HepG2 (cell line): ENCODE data around the gene TEX261. TPM values are rescaled to one million over a fixed set of nuclear protein-coding genes. Genes with fewer than 3 reads are reported as not detected.

Source experiments
- ATAC-seq: fragments of 200-7000 bp; cut with Tn5 transposase; 3 replicates; pipeline ENCODE4 v1.9.1; 2020; ENCODE audit warnings: mild to moderate bottlenecking, moderate library complexity
- BruUV-seq: library from RNA; stranded (reverse); fragments of 400-500 nt; replicated peaks from 2 replicates; lab custom pipeline; 2021; lab: Mats Ljungman, UMichigan
- CTCF ChIA-PET: fragments of 300-600 bp; formaldehyde crosslinking; extraction: SDS; loops from one replicate; lab custom pipeline; 2021; ENCODE audit warnings: low total read pairs, inconsistent platforms, low intra/inter-chr PET ratio; lab: Yijun Ruan, JAX
- POLR2A ChIA-PET: fragments of 350-600 bp; sonication (Branson Sonifier 250); formaldehyde crosslinking; loops from one replicate; lab custom pipeline; 2020; ENCODE audit warnings: antibody characterized with exemption, inconsistent platforms; lab: Yijun Ruan, JAX
- DNase-seq: peaks from one replicate; pipeline ENCODE4 v3.0.0-alpha.2; 2015; ENCODE audit warnings: low spot score
- FAIRE-seq: peaks from 3 replicates; lab custom pipeline; 2011; peaks lifted over from hg19 to GRCh38; lab: Jason Lieb, UNC
- H2AFZ ChIP-seq: one replicate; pipeline ENCODE4 v1.6.1; 2011; ENCODE audit warnings: low read length, inconsistent platforms
- H3K27ac ChIP-seq: fragments of 300-600 bp; 3 replicates; pipeline ENCODE4 v1.8.0; 2011; ENCODE audit warnings: mixed run types, mild to moderate bottlenecking, mixed read lengths, low read length, inconsistent platforms; ENCODE audit not compliant: insufficient read depth; ENCODE audit errors: extremely low read length
- H3K27me3 ChIP-seq, 2 experiments: fragments of 200-600 bp in 1 of 2; 2 replicates in 1 of 2; 3 replicates in 1 of 2; pipeline versions ENCODE4 v1.6.0 to v1.8.0; 2011; ENCODE audit warnings: low read length in 2 of 2, mild to moderate bottlenecking in 2 of 2, moderate library complexity in 2 of 2, inconsistent platforms in 1 of 2; ENCODE audit not compliant: insufficient read depth in 2 of 2, control insufficient read depth in 1 of 2
- H3K36me3 ChIP-seq, 2 experiments: fragments of 200-600 bp in 1 of 2; replicated peaks in 1 of 2; 2 replicates in 1 of 2; 3 replicates in 1 of 2; pipeline versions ENCODE4 v1.5.1 to v1.8.0; 2011; ENCODE audit warnings: low read length in 2 of 2, inconsistent platforms in 1 of 2; ENCODE audit not compliant: insufficient read depth in 2 of 2, control insufficient read depth in 1 of 2
- H3K4me1 ChIP-seq: 2 replicates; pipeline ENCODE4 v1.5.1; 2012; ENCODE audit warnings: low read length, inconsistent platforms; ENCODE audit not compliant: insufficient read depth
- H3K4me2 ChIP-seq: 2 replicates; pipeline ENCODE4 v1.6.0; 2011; ENCODE audit warnings: low read depth, low read length, inconsistent platforms
- H3K4me3 ChIP-seq, 3 experiments: fragments of 200-600 bp in 1 of 3; sonication (generic), shearing (Covaris generic) in 1 of 3; replicated peaks in 1 of 3; 2 replicates each; pipeline ENCODE4 v1.5.1; 2011 to 2016; ENCODE audit warnings: low read length in 3 of 3, inconsistent platforms in 2 of 3, low read depth in 2 of 3, mild to moderate bottlenecking in 2 of 3, control low read depth in 1 of 3, mixed read lengths in 1 of 3; ENCODE audit not compliant: insufficient read depth in 1 of 3
- H3K79me2 ChIP-seq: one replicate; pipeline ENCODE4 v1.6.1; 2011; ENCODE audit warnings: low read length, inconsistent platforms; ENCODE audit not compliant: insufficient read depth
- H3K9ac ChIP-seq: 2 replicates; pipeline ENCODE4 v1.6.0; 2011; ENCODE audit warnings: mild to moderate bottlenecking, low read depth, low read length, inconsistent platforms; ENCODE audit not compliant: insufficient read depth
- H3K9me3 ChIP-seq: 2 replicates; pipeline ENCODE4 v1.5.1; 2012; ENCODE audit warnings: mild to moderate bottlenecking, low read length
- H4K20me1 ChIP-seq: 2 replicates; pipeline ENCODE4 v1.6.0; 2011; ENCODE audit warnings: inconsistent platforms, mild to moderate bottlenecking, low read length, moderate library complexity; ENCODE audit not compliant: insufficient read depth
- ATF6 ChIP-seq: sonication (generic); formaldehyde crosslinking; conservative IDR thresholded peaks from 2 replicates; pipeline ENCODE4 v1.4.0; 2020; ENCODE audit warnings: missing genetic modification reagents
- GZF1 ChIP-seq: sonication (generic); formaldehyde crosslinking; IDR thresholded peaks from 2 replicates; pipeline ENCODE4 v1.5.1; 2020; ENCODE audit warnings: mild to moderate bottlenecking, missing genetic modification reagents
- HMGXB4 ChIP-seq, 2 experiments: sonication (generic) in 1 of 2; formaldehyde crosslinking in 1 of 2; IDR thresholded peaks; 2 replicates each; pipeline versions ENCODE4 v1.4.0 to v1.6.1; 2018 to 2020; ENCODE audit warnings: missing genetic modification reagents in 2 of 2, borderline replicate concordance in 1 of 2, low read depth in 1 of 2, mild to moderate bottlenecking in 1 of 2, missing biosample characterization in 1 of 2
- HOXA7 ChIP-seq: sonication (generic); formaldehyde crosslinking; IDR thresholded peaks from 2 replicates; pipeline ENCODE4 v1.8.1; 2022; ENCODE audit warnings: mild to moderate bottlenecking, missing genetic modification reagents, moderate library complexity
- IKZF4 ChIP-seq: sonication (generic); formaldehyde crosslinking; IDR thresholded peaks from 2 replicates; pipeline ENCODE4 v1.5.1; 2020; ENCODE audit warnings: borderline replicate concordance, mild to moderate bottlenecking, low read depth, missing genetic modification reagents; ENCODE audit errors: not compliant biosample characterization
- LCORL ChIP-seq, 2 experiments: fragments of 450-650 bp in 1 of 2; sonication (generic) in 1 of 2; formaldehyde crosslinking in 1 of 2; IDR thresholded peaks; 2 replicates each; pipeline versions ENCODE4 v1.5.0 to v1.6.1; 2017 to 2020; ENCODE audit warnings: antibody characterized with exemption in 1 of 2, missing genetic modification reagents in 1 of 2
- PPARG ChIP-seq: conservative IDR thresholded peaks from 2 replicates; pipeline ENCODE4 v1.6.1; 2016; ENCODE audit warnings: missing biosample characterization, missing genetic modification reagents
- RORA ChIP-seq: sonication (generic); formaldehyde crosslinking; IDR thresholded peaks from 2 replicates; pipeline ENCODE4 v1.5.0; 2020; ENCODE audit warnings: mild to moderate bottlenecking, missing genetic modification reagents, moderate library complexity
- TBP ChIP-seq: sonication (generic); formaldehyde crosslinking; IDR thresholded peaks from 2 replicates; pipeline ENCODE4 v1.5.0; 2020; ENCODE audit warnings: missing genetic modification reagents
- TEF ChIP-seq: sonication (generic); formaldehyde crosslinking; IDR thresholded peaks from 2 replicates; pipeline ENCODE4 v1.5.0; 2020; ENCODE audit warnings: missing genetic modification reagents
- ZNF484 ChIP-seq: sonication (generic); formaldehyde crosslinking; IDR thresholded peaks from 2 replicates; pipeline ENCODE4 v1.5.1; 2020; ENCODE audit warnings: mild to moderate bottlenecking, low read depth, missing genetic modification reagents, borderline replicate concordance
- ZNF512B ChIP-seq: sonication (generic); formaldehyde crosslinking; IDR thresholded peaks from 2 replicates; pipeline ENCODE4 v1.5.1; 2020; ENCODE audit warnings: missing genetic modification reagents, mild to moderate bottlenecking, borderline replicate concordance
- ZNF710 ChIP-seq: sonication (generic); formaldehyde crosslinking; IDR thresholded peaks from 2 replicates; pipeline ENCODE4 v1.5.0; 2020; ENCODE audit warnings: mild to moderate bottlenecking, missing genetic modification reagents, borderline replicate concordance
- ZNF776 ChIP-seq: sonication (generic); formaldehyde crosslinking; IDR thresholded peaks from 2 replicates; pipeline ENCODE4 v1.4.0; 2020; ENCODE audit warnings: mild to moderate bottlenecking, missing genetic modification reagents
- WGBS: methylation state at CpG from one replicate; pipeline ENCODE4 v1.1.6; 2017; ENCODE audit warnings: low lambda C conversion rate; 5-methylcytosine and 5-hydroxymethylcytosine counted together
- in situ Hi-C: cut with HindIII; loops from 2 replicates; pipeline ENCODE4 v1.10.0; 2017; ENCODE audit warnings: low pct_unique_long_range_greater_than_20kb; ENCODE audit not compliant: extremely low pct_ligation_motif_present
- intact Hi-C: fragments of 100-400 bp; cut with micrococcal nuclease; formaldehyde crosslinking; loops from one replicate; pipeline ENCODE4 v1.10.0; 2022; ENCODE audit not compliant: unreplicated experiment
- polyA plus RNA-seq, 8 experiments: library from polyadenylated mRNA; depleted of rRNA in 3 of 8; stranded (reverse) in 7 of 8; unstranded in 1 of 8; fragments of >200 nt; fragmentation: Illumina TruSeq in 4 of 8; extraction: Trizol in 4 of 8; gene quantifications; 2 replicates each; pipeline versions ENCODE4 v1.2.1 to v1.2.3, GENCODE V29; 2011 to 2016; ENCODE audit warnings: low read depth in 4 of 8, missing spikeins in 1 of 8, mixed read lengths in 1 of 8; ENCODE audit not compliant: insufficient read depth in 1 of 8
- total RNA-seq, 5 experiments: library from RNA; depleted of rRNA; stranded (reverse); fragments of >200 nt; fragmentation: Illumina TruSeq; extraction: Trizol; gene quantifications; 2 replicates each; pipeline ENCODE4 v1.2.3, GENCODE V29; 2016; ENCODE audit warnings: low read depth in 1 of 5

Gene TEX261
- total and polyA plus RNA-seq, 2 of the 13 experiments (the other 11 are each of a cell fraction or from before 2014, with no cell fraction given) = 43.8 to 78.7 TPM

- Histone ChIP-seq H3K9me3 (no peaks in the 10 kb centered on the region), H4K20me1 (no peaks in the 10 kb centered on the region), H3K4me1 (no peaks in the 10 kb centered on the region; the same call in 1 of the 2 replicates), H3K9ac (no peak overlapping the region), H2AFZ (no peak overlapping the region), H3K4me3 (no peak overlapping the region), H3K36me3 (peaks cover 43 to 54% of the 10 kb centered on the region in 2 experiments), H3K79me2 (no peaks in the 10 kb centered on the region), H3K27ac (no peak overlapping the region), H3K27me3 (no peaks in the 10 kb centered on the region), H3K4me2 (no peak overlapping the region)
- POLR2A ChIA-PET = no interaction called here
- CTCF ChIA-PET = no interaction called here
- FAIRE-seq (no peak), DNase-seq (no peak), ATAC-seq (no peak)
- in situ Hi-C loops (no loop called here), intact Hi-C loops (no loop called here)
- WGBS = 100% methylated on average over 1 of the region's 1 CpG
- TSS peak; percentile 21 for BruUV-seq
- TF ChIP-seq ATF6 = no peak
- no peak for TF ChIP-seq RORA (CRISPR knock-in tag)
- TF ChIP-seq ZNF512B = no peak
- no peak for TF ChIP-seq HMGXB4 (CRISPR knock-in tag; IDR thresholded peaks at IDR 0.05; ENCODE audit: borderline replicate concordance in 1 of 2, low read depth in 1 of 2)
- TF ChIP-seq IKZF4 (CRISPR knock-in tag) = no peak
- no peak for TF ChIP-seq ZNF484
- TF ChIP-seq HOXA7 (CRISPR knock-in tag) = no peak
- no peak for TF ChIP-seq TBP (CRISPR knock-in tag)
- TF ChIP-seq ZNF710 (CRISPR knock-in tag) = no peak
- no peak for TF ChIP-seq ZNF776 (CRISPR knock-in tag)
- TF ChIP-seq TEF (CRISPR knock-in tag) = no peak
- TF ChIP-seq LCORL (IDR thresholded peaks at IDR 0.05) = no peak
- no peak for TF ChIP-seq LCORL (CRISPR knock-in tag; IDR thresholded peaks at IDR 0.05)
- TF ChIP-seq PPARG (CRISPR knock-in tag) = no peak
- no peak for TF ChIP-seq GZF1 (CRISPR knock-in tag)
Measured at GRCh38 chr2:70987386-70987785, 7.3 kb downstream of the TEX261 start.
